HG02840 (cell line): ENCODE measurements around the gene MAML3.

ENCODE experiments used
- ATAC-seq: cut with Tn5 transposase; IDR thresholded peaks from one replicate; pipeline ENCODE4 v1.9.1; 2021; ENCODE audit warnings: mild to moderate bottlenecking, moderate library complexity, moderate number of reproducible peaks; ENCODE audit not compliant: unreplicated experiment, low FRiP score

Gene MAML3

GRCh38 chr4:140157341-140157740, 3.4 kb upstream of the MAML3 start:
- ATAC-seq, result no peak

- ATAC-seq, result peak; percentile 87
Observed at GRCh38 chr4:140156529-140157171, 2.7 kb upstream of the MAML3 start.

- ATAC-seq, result no peak
Observed at GRCh38 chr4:140154572-140154891, 548 bp upstream of the MAML3 start.

GRCh38 chr4:140153419-140153717, 616 bp downstream of the MAML3 start:
- ATAC-seq, result no peak

- no peak for ATAC-seq
Observed at GRCh38 chr4:140152751-140153418, 1.1 kb downstream of the MAML3 start.

GRCh38 chr4:140152013-140152703, 1.8 kb downstream of the MAML3 start:
- ATAC-seq, result no peak

GRCh38 chr4:140151699-140152012, 2.3 kb downstream of the MAML3 start:
- no peak for ATAC-seq

GRCh38 chr4:140150886-140151698, 2.9 kb downstream of the MAML3 start:
- ATAC-seq, result no peak

- no peak for ATAC-seq
Observed at GRCh38 chr4:140150636-140150885, 3.4 kb downstream of the MAML3 start.

GRCh38 chr4:140149846-140150635, 3.9 kb downstream of the MAML3 start:
- ATAC-seq, result no peak

- ATAC-seq, result no peak
Observed at GRCh38 chr4:140144050-140144449, 9.9 kb downstream of the MAML3 start.

GRCh38 chr4:140141210-140141835, 12.7 kb downstream of the MAML3 start:
- no peak for ATAC-seq

GRCh38 chr4:140140566-140140965, 13.4 kb downstream of the MAML3 start:
- no peak for ATAC-seq

GRCh38 chr4:140138428-140138827, 15.6 kb downstream of the MAML3 start:
- ATAC-seq, result no peak

GRCh38 chr4:140137671-140138070, 16.3 kb downstream of the MAML3 start:
- no peak for ATAC-seq

- no peak for ATAC-seq
Observed at GRCh38 chr4:140136509-140136908, 17.5 kb downstream of the MAML3 start.

- no peak for ATAC-seq
Observed at GRCh38 chr4:140135529-140136088, 18.4 kb downstream of the MAML3 start.

GRCh38 chr4:140134746-140135425, 19.1 kb downstream of the MAML3 start:
- ATAC-seq, result no peak

- no peak for ATAC-seq
Observed at GRCh38 chr4:140133576-140133975, 20.4 kb downstream of the MAML3 start.
